OCI-M2 (cell line): ENCODE results near the gene LINGO3.

Source experiments
- DNase-seq: peaks from one replicate; lab custom pipeline; 2025; ENCODE audit not compliant: unreplicated experiment; lab: John Stamatoyannopoulos, UW

Gene LINGO3

DNA sequence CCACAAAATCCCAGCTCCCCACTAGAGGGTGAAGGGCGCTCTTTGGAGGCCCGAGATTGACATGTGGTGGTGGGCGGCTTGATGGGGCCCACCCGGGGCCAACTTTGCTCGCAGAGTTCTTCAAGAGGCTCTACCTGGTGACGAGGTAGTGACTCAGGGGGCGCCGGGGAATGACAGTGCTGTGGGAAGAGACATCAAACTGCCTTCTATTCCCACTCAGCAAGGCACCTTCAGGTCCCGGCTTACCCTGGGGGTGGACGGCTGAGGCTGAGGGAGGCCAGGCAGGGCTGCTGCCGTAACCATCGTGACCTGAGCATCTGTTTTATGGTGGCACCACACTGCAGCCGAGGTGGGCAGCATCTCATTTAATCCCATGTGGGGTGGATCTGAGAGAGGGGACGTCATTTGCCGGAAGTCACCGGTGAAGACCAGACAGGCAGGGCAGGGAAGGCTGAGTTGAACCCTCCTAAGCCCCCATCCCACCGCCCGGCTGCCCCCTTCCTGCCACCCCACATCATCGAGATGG, 1.6 kb downstream of the LINGO3 start:
- DNase-seq: no peak

DNA sequence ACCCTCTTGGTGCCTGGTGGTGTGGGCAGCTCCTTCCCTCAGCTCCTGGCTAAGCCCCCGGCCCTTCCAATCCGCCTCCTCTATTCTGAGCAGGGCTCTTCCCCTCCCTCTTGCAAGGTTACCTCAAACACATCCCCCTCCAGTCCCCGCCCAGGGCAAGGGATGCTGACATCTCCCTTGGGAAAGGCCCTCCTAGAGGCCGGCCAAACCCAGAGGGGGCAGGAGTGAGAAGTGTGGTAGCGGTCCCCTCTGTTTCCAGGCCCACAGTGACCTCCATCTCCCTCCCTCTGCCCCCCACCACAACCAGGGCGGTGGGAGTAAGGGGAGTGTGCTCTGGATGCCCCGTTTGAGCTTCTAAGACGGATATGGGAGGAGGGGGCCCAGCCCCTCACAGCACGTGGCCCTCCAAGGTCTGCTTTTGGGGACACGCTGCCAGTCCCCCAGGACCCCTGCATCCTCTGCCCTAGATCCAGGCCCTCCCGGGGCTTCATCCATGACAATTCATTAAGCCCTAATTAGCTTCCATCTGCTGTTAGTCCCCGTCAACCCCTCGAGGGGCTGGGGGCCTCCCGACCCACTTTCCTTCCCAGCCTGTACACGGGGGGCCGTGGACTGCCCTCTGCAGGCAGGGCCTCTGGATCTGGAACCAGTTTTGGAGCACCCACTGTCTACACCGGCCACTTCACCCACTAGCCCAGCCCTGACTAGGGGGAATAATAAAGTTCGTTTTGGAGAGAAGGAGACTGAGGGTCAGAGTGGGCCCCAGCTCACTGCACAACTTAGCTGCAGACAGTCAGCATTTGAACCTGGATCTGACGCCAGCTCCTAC, 2.3 kb downstream of the LINGO3 start:
- DNase-seq: no peak

DNA sequence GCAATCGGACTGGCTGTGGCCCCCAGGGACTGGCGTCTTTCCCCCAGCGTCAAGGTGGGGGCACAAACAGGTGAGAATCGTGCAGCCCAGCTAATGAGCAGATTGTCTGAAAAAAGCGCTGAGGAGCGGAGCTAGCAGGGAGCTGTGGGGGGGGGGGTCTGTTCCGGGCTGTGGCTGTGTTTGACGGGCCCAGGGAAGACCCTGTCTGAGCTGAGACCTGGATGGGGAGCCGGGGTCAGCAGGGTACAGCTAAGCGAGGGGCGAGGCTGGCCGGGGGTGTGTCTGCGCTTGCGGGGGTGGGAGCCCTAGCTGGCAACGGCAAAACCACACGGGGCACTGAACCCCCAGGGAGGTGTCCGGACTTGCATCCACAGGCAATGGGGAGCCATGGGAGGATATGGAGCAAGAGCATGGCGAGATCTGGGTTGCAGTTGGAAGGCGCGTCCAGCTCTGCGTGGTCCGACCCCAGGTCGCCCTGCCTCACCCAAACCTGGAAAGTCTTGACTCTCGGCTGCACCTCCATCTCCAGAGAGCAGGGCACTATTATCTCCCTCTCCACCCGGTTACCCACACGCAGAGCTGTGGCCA, 4.6 kb downstream of the LINGO3 start:
- DNase-seq: no peak

DNA sequence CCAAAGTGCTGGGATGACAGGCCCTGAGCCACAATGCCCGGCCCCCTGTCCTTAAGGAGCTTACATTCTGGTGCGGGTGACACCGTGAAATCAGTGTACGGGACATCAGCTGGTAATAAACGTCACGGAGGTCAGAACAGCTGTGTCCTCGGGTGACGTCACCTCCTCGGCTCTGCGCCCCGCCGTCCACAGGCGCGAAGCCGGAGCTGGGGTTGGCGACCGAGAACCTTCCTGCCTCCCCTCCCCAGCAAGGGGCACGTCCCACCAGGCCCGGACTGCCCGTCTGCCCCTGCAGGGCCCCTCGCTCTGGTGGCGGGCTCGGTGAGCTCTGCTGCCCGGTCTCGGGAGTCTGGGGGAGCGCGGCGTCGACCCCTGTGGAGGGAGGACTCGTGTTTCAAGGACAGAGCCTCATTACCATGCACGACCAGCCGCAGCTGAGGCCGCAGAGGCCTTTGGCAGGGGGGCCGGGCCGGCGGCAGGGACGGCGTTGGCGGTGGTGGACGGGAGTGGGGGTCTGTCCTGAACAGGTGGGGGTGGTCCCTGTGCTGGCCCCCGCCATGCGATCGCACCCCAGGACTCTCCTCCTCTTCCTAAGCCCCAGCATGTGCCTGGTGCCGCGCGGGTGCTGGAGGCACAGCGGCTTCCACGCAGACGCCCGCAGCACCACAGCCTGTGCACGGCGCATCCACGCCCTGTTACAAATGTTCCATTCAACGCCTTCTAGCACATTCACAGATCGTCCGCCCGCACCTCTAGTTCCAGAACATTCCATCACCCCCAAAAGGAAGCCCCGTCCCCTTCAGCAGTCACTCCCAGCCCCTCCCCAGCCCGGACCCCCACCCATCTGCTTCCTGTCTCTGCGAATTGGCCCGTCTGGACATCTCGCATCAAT, 5.4 kb downstream of the LINGO3 start:
- DNase-seq: no peak

DNA sequence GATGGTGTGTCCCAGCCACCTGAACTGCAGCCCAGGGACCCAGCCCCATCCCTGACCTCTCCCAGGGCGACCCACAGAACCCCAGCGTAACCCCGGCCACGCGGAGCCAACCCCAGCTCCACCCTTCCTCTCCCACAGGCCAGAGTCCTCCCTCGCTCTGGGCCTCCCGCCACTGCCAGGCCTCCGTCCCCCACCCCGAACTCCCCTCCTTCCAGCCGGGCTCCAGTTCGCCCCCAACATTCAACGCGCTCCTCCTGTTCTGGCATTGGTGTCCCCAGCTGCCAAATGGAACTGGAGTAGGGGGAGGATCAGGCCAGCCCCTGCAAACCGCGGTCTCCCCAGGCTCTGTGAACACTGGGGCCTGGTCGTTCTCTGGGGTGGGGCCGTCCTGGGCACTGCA, 7.4 kb downstream of the LINGO3 start:
- no peak for DNase-seq

DNA sequence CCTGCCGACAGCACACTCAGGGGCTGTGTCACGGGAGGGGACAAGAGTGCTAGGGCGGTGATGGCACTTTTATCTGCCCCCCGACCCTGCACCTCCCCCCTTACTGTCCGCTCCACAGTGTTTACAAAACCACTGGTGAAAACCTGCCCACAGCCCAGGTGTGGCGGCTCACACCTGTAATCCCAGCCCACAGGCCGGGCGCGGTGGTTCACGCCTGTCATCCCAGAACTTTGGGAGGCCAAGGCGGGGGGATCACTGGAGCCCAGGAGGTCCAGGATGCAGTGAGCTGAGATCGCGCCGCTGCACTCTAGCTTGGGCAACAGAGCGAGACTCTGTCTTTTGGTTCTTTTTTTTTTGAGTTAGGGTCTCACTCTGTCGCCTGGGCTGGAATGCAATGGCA, 11.8 kb downstream of the LINGO3 start:
- no peak for DNase-seq

DNA sequence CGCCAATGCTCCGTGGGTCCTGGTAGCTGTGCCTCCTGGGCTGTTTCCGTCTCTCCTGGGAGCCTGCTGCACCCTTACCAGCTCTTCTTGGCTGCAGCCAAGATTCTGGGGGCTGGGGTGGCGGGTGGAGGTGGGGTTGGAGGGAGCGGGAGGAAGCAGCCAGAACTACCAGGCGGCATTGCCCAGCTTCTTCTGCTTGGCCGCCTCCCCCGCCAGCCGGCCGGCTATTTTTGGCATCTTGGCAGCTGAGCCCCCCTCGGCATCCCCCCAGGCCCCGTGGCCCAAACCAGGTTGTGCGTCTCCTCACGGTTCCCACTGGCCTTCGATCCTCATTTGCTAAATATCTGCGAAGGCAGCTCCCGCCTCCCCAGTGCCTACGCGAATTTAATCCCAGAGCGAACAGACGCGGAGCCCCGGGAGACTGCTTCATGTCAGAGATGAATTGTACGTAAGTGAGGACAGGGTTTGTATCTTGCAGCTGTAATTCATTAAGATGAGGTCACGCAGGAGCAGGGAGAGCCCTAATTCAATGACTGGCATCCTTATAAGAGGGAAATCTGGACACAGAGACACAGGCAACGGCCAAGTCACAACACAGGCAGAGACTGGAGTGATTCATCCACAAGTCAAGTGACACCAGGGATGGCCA, 13.1 kb downstream of the LINGO3 start:
- no peak for DNase-seq

DNA sequence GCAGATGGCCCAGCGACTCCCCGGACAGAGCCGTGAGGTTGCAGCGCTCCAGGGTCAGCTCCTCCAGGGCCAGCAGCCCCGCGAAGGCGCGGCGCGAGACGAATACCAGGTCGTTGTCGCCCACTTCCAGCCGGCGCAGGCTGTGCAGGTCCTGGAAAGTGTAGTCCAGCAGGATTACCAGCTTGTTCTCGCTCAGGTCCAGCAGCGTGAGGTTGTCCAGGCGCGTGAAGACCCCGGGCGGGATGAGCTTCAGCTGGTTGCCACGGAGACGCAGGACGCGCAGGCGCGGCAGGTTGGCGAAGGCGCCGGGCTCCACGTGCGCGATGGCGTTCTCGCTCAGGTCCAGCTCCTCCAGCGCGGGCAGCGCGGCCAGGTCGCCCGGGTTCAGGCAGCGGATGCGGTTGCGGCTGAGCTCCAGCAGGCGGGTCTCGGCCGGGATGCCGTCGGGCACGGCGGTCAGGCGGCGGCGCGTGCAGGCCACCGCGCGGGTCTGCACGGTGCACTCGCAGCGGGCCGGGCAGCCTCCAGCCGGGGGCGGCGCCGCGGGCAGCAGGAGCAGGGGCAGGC, 16.7 kb downstream of the LINGO3 start:
- DNase-seq: no peak

DNA sequence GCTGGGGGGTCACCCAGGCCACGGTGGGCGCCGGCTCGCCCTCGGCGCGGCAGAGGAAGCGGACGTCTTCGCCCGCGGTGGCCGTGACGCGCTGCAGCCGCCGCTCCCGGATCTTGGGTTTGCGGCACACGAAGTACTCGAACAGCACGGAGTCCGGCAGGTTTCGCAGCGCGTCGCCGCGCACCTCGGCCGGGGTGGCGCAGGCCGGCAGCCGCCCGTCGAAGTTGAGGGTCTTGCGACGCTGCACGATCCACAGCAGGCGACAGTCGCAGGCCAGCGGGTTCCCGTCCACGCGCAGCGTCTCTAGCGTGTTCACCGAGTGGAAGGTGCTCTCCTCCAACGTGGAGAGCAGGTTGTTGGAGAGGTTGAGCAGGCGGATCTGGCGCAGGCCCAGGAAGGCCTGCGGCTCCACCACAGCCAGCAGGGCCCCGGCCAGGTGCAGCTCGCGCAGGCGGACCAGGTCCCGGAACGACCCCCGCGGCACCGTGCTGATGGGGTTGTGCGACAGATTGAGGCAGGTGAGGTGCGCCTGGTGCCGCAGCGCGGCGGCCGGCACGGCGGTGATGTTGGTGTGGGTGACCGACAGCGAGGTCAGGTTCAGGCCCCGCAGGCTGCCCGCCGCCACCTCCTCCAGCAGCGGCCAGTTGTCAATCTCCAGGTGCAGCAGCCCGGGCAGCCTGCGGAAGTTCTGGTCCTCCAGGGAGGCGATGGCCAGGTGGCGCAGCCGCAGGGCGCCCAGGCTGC, 17.3 kb downstream of the LINGO3 start:
- no peak for DNase-seq

DNA sequence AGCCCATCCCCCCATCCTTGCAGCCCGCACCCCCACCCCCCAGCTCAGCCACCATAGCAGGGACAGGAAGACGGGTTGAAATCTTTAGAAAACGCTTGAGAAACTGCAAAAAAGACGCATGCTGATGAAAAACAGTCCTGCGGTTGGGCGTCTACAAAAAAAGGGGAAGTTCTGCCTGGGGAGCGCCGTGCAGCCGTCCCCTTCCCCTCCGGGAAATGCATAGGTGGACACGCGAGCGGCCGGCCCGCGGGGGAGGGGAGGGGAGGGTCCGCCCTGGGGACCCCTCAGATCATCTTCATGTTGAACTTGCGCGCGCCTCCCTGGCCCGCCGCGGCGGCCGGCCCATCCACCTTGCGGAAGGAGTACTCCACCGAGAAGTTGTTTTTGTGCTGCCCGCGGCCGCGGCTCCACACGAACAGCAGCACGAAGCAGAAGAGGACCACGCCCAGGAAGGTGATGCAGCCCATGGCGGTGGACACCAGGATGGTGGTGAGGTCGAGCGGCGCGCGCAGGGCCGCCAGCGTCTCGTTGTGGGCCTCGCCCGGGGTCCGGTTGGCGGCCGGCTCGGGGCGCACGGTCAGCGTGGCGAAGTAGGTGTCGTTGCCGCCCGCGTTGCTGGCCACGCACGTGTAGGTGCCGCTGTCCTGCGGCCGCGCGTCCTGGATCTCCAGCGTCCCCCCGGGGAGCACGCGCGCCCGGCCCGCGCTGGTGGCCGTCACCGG, 18.1 kb downstream of the LINGO3 start:
- no peak for DNase-seq

DNA sequence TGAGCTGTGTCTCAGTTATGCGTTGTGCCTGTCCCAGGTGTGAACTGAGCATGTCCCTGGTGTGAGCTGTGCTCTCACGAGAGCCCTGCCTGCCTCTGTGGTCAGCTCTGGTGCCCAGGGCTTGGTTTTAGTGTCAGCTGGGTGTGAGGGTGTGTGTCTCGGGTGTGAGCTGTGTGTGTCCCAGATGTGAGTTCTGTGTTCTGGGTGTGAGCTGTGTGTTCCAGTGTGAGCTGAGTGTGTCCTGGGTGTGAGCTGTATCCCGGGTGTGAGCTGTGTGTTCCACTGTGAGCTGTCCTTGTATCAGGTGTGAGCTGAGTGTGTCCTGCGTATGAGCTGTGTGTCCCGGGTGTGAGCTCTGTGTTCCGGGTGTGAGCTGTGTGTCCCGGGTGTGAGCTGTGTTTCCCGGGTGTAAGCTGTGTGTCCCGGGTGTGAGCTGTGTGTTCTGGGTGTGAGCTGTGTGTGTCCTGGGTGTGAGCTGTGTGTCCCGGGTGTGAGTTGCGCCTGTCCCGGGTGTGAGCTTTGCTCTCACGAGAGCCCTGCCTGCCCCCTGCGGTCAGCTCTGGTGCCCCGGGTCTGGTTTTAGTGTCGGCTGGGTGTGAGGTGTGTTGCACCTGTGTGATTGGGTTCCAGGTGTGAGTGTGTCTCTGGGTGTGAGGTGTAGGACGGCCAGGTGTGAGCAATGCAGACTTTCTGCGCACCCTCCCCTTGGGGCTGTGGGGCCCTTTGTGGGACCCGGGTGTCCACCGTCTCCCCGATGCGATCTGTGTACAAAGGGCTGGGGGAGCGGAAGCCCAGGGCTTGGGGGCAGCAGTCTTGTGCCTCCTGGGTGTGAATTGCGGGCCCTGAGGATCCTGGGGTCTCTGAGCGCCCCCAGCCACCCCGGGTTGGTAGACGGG, 18.9 kb downstream of the LINGO3 start:
- DNase-seq: no peak

DNA sequence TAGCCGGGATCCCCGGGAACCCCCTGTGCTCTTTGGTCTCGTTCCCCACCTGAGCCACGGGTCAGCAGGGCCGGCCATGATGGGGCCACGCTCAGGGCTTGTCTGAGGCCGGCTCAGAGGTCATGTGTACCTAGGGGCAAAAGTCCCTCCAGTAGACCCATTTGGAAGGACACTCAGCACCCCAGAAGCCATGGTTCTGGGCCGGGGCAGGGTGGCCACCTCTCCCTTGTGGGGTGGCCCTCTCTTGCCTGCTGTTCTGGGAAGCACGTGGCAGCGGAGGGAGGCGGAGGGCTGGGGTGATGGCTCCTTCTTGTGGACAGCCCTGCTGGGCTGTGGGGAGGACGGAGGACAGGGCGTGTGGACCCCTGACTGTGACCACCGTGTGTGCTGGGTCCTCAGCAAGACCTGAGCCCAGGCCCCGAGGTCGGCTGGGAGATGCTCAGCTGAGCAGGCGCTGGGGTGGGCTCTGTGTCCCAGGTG, 19.6 kb downstream of the LINGO3 start:
- DNase-seq: no peak

DNA sequence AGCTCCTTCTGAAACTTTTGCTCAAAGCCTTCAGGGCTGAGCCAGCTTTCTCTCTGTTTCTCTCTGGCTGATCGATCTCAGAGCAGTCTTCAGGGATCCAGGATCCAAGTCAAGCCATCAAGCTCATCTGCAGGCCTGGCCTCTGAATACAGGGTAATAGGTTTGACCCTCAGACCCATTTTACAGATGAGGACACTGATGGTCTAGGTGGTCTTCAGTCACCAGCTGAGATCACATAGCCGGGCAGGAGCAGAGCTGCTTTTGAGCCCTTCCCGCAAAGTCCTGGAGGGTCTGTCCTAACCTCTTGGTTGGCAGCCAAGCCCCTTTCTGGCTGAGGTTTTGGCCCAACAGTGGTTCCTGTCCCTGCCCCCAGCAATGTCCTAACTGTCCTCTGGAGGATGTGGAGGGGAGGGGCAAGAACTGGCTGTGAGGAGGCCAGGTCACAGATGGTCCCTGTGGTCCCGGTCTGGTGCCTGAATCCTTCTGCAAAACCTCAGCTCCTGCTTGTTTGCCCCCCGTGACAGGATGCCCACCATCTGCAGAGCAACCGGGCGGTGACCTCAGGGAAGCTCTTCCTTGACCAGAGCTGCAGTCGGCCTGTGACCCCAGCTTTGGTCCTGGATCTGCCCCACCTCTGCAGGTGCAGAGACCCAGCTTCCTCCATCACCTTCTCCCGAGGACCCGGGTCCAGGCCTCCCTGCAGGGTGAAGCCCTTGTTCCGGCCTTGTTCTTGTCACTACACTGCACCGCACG, 20.2 kb downstream of the LINGO3 start:
- no peak for DNase-seq

DNA sequence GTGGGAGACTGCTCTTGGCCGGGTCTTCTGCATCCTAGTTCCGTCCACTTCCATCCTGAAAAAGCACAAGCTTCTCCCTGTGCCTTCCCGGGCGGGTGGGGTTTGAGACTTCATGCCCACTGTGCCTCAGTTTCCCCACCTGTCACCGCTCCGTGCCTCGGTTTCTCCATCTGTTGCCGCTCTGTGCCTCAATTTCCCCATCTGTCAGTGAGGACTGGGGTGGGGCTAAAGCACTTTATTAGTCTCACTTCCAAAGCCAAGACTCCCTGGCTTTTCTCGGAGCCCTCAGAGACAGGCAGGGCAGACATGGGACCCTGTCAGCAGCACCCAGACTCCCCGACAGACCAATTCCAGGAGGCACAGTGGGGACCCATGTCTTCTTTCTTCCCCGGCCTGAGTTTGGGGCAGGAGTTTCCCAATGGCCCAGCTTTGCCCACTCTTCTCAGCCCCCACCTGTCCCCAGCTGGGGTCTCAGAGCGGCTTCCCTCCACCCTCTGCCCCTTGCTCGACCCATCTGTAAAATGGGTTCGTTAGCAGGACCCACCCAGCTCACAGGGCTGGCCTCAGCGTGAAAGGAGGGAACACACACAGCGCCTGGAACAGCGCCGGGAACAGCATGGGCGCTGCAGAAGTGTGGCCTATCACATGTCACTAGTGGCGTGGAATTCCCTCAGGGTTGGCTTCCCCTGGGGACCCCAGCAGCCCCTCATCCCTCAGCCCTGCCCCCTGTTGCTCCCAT, 21.4 kb downstream of the LINGO3 start:
- no peak for DNase-seq

DNA sequence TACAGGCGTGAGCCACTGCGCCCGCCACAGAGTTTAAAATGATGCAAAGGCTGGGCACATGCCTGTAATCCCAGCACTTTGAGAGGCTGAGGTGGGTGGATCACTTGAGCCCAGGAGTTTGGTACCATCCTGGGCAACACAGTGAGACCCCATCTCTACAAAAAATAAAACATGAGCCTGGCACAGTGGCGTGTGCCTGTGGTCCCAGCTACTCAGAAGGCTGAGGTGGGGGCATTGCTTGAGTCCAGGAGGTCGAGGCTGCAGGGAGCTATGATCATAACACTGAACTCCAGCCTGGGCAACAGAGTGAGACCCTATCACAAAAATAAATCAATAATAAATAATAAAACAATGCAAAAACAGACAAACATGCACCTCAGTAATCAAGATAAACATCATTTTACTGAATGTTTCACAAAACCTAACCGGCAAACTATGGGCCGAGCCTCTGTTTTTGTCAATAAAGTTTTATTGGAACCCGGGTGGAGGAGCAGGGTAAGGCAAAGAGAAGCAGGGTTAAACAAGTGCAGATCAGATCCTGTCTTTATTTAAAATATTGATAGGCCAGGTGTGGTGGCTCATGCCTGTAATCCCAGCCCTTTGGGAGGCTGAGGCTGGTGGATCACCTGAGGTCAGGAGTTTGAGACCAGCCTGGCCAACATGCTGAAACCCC, 24.0 kb downstream of the LINGO3 start:
- DNase-seq: no peak

DNA sequence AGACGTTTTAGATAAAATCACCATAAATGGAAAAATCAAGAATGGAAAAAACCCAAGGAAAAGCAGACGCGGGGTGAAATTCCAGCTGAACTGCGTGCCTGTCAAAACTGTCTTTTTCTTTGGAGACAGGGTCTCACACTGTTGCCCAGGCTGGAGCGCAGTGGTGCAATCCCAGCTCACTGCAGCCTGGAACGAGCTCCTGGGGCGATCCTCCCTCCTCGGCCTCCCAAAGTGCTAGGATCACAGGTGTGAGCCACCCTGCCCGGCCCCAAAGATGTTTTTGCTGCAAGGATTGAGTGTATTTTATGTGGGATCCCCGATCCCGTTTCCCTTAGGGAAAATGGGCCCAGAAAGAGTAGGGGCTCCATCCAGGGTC, 25.1 kb downstream of the LINGO3 start:
- DNase-seq: no peak
